GM18499 (cell line): ENCODE data around the gene TGFBR1.

Experiments
- ATAC-seq: cut with Tn5 transposase; IDR thresholded peaks from one replicate; pipeline ENCODE4 v1.9.1; 2021; ENCODE audit warnings: moderate number of reproducible peaks; ENCODE audit not compliant: insufficient read depth, unreplicated experiment

The TGFBR1 gene

GRCh38 chr9:99105152-99106043 is 485 bp downstream of the TGFBR1 start:
- peak; percentile 28 for ATAC-seq

GRCh38 chr9:99106044-99106375 is 1.1 kb downstream of the TGFBR1 start:
- ATAC-seq = no peak

- no peak for ATAC-seq
Measured at GRCh38 chr9:99107421-99107820, 2.5 kb downstream of the TGFBR1 start.

- no peak for ATAC-seq
Measured at GRCh38 chr9:99108131-99108530, 3.2 kb downstream of the TGFBR1 start.

DNA sequence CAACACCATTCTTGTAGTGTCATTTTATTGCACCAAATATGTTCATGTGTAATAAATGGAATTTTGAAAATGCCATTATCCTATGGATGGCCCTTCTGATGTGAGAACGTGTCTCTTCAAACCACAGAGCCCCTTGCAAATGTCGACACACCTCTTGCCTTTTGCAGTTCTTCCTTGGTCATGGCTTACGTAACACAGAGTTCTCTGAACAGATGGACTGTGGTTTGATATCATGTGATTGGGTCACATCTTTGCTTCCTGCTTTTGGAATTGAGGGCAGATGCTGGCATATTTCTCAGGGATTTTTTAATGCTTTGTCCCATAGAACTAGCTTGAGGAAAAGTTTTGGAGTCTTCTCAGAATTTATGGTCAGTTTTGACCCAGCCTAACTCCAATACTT is 4.6 kb downstream of the TGFBR1 start:
- no peak for ATAC-seq

DNA sequence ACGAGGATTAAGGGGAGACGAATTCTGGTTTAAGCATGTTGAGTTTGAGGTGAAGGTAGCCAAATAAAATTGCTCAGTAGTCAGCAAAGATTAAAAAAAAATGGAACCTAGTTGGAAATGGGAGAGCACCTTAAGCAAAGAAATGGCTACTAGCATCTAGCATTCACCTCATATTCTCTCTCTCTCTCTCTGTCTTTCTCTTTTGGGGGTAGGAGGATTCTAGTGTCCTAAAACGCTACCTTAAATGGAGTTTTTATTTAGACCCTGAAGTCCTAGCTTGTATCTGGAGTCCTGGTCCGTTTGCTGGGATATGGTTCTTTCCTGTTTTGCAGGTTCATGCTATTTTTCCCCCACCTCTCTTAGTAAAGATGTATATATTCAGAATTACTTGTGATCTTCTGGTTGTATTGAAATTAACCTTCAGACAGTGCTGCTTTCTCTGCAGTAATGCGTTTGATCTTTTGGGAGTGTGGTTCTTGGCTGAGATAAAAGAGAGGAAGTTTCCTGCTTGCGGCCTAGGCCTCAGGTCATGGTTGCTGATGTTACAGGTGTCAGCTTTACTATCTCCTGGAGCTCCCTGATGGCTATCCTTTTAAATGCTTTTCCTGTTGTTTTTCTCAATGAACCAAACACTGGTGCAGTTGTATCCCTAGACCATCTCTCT is 8.0 kb downstream of the TGFBR1 start:
- no peak for ATAC-seq

DNA sequence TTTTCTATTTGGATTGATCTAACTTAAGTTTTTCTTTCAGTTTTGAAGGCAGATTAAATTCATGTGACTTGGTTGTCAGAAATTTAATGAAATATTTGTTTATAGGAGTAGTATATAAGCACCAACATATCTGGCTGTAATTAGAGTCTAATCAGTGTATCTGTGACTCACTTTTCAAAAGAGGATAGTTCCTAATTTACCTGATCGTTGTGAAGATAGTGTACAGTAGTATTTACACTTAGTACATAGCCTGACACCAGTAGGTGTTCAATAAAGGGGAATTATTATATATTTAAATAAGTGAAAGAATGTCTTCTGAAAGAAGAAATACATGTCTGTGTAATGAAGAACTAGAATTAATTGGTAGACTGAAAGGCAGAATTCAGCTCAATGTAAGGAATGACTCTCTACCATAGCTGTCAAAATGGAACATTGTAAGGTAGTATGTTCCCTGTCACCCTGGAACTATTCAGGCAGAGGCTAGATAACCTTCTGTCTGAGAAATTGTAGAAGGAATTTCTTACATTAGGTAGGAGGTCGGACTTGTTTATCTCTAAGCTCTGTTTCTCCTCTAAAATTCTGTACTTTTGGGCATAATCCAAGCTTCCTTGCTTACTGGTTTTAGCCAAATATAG is 8.6 kb downstream of the TGFBR1 start:
- no peak for ATAC-seq

GRCh38 chr9:99114049-99114440 is 9.1 kb downstream of the TGFBR1 start:
- ATAC-seq = no peak

- no peak for ATAC-seq
Measured at GRCh38 chr9:99114846-99115500, 10.1 kb downstream of the TGFBR1 start.

GRCh38 chr9:99116003-99116411 is 11.1 kb downstream of the TGFBR1 start:
- no peak for ATAC-seq

DNA sequence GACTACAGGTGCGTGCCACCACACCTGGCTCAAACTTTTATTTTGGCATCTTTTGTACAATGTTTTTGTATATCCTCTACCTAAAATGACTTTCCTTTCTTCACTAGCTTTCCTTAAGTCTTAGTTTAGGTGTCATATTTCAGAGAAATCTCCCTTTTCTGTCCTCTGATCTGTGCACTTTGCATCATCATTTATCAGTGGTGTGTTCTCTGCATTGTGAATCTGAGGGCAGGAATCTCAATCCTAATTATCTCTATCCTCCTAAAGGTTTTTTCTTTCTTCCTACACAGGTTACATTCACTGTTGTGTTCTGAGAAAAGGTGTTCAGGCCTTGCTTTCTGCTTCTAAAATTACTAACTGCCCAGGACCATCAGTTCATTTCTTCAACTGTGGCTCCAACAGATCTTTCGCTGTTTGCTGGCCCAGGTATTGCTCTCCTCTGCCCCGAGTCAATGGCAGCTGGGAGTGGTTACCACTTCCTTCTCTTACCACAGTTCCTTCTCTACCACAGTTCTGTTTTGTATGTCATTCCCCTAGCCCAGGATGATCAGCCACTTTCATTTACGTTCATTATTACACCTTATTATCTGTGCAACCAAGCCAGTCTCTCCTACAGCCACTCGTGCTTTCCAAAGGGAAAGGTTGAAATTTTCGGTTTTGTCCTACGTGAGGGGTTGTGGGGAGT is 14.0 kb downstream of the TGFBR1 start:
- ATAC-seq = peak; percentile 72

- ATAC-seq = no peak
Measured at GRCh38 chr9:99119976-99120655, 15.2 kb downstream of the TGFBR1 start.

DNA sequence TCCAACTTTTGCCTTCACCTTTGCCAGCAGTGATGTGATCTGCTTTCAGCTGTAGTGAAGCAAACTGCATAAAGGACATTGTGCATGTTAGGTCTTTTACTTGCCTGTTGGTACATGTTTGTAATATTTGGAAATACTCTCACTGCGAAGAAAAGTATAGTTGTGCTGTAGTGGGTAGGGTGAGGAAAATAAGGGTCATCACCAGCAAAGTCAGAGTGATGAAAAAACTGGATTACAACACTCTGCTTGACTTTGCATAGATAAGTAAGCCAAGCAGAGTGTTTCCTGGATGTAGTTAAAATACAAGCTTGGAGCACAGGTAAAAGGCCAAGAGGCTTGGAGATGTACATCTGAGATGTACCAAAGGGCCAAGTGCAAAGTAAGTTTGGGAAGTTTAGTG is 16.7 kb downstream of the TGFBR1 start:
- no peak for ATAC-seq

DNA sequence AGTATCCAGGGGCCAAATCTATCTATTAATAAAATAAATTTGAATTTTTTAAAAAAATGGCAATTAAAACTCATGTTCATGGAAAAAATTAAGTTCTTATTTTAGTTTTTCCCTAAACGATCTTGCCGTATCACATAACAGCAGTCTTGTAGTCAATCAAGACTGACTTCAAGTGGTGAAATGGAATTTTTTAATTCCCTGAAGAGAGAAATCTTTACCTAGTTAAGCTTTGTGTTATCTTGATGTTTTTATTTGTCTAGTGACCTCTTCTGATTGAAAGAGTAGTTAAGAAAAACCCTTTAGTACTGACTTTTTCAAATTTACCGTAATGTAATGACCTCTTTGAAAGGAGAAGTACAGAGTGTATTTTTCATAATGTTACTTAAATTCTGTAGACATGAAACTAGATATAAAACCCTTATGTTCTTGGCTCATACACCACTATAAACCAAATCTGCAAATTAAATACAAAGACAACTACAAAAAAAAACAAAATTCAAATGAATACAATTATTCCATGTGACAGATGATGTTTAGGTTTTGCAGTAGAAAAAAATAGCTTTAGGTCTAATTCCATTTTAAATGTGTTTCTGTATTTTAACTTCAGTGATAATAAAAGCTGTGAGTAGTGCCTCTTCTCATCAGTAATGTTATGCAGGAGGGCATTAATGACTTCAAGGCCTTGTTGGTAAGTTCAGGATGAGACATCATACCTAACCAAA is 19.8 kb downstream of the TGFBR1 start:
- no peak for ATAC-seq

DNA sequence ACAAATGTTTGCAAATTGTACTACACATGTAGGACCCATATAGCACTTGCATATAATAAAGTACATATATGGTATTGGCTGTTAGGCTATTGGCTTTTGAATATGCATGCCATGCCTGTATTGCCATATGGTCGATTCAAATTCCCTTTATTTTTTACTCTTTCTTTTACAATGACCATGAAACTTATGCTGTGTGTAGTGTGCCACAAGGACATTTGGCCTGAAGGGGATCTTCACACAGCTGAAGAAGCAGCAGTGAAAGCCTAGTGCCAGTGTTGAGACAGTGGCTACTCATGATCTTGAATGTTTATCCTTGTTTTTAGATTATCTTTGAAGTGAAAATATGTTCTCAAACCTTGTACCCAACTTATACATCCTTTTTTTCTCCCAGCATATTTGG is 20.5 kb downstream of the TGFBR1 start:
- no peak for ATAC-seq

GRCh38 chr9:99126312-99126711 is 21.4 kb downstream of the TGFBR1 start:
- no peak for ATAC-seq

DNA sequence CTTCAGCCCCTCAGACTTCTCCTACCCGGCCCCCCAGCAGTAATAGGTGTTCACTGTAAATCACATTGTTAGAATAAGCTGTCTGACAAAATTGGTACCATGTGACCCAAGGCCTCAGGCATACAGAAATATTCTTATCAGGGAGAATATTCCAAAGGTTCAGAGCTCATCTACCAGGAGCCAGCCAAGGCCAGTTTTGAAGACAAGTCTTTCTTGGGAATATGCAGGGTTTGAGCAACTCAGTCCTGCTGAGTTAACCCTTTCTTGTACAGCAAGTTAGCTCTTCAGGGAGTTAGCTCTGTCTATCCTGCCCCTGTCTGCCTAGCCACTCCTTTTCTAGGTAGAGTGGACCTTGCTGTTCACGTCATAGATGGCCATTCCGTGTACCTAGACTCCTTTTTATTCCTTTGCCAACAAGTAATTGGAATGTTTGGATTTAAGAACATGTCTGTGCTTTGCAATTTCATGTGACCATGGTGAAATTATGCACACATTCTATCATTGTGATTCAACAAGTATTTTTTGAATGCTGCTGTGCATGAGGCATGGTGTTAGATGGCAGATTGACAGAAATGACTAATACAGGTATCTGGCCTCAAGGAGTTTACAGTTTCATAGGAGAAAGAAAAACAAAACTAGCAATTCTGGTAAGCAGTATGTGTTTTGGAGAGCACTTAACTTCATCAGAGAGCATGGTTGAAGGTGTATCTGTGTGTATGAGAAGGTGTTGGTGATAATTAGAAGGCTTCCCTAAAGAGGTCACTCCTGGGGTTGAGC is 22.6 kb downstream of the TGFBR1 start:
- ATAC-seq = no peak

- ATAC-seq = no peak
Measured at GRCh38 chr9:99128133-99128406, 23.2 kb downstream of the TGFBR1 start.

DNA sequence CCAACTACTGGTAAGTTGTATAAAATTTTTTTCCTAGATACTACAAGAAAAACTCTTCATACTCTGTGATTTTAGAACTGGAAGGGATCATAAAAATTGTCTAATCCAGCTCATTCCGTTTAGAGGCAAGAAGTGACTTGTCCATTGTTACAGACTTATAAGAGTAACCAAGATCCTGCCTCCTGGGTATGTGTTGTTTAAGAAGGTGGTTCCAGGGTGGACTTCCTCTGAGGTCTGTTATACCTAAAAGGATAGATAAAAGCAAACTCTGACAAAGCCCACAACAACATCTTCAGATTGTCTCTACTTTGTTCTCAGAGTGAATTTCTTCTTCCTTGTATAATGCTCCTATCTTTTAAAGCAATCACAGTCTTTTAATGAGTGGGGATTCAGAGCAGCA is 24.2 kb downstream of the TGFBR1 start:
- no peak for ATAC-seq
